HFFc6 (cell line): ENCODE results near the gene ADK. TPM values are rescaled to one million over a fixed set of nuclear protein-coding genes. Genes with fewer than 3 reads are reported as not detected.
A peak's percentile ranks its signal among the peaks of the same experiment; 100 is the strongest.

Experiments
- DNase-seq: peaks from one replicate; pipeline ENCODE4 v3.0.0-alpha.2; 2018
- H3K27ac Mint-ChIP-seq: 2 replicates; pipeline ENCODE4 v1.8.0; 2020; ENCODE audit warnings: mild to moderate bottlenecking, mixed read lengths
- H3K27me3 Mint-ChIP-seq: 2 replicates; pipeline ENCODE4 v1.8.0; 2021; ENCODE audit warnings: mild to moderate bottlenecking, moderate library complexity, mixed read lengths; ENCODE audit not compliant: insufficient read depth
- H3K36me3 Mint-ChIP-seq: 2 replicates; pipeline ENCODE4 v1.8.0; 2021; ENCODE audit warnings: low read depth, mixed read lengths
- H3K4me1 Mint-ChIP-seq: 2 replicates; pipeline ENCODE4 v1.8.0; 2020; ENCODE audit warnings: low read depth, mixed read lengths
- H3K4me3 Mint-ChIP-seq: 2 replicates; pipeline ENCODE4 v1.8.0; 2020; ENCODE audit warnings: mild to moderate bottlenecking, moderate library complexity, mixed read lengths
- H3K9me3 Mint-ChIP-seq: 2 replicates; pipeline ENCODE4 v1.8.0; 2020; ENCODE audit warnings: mild to moderate bottlenecking, mixed read lengths
- CTCF ChIP-seq: fragments of 200-600 bp; sonication (generic); IDR thresholded peaks from 2 replicates; pipeline ENCODE4 v1.5.0; 2021; ENCODE audit warnings: antibody characterized with exemption, mild to moderate bottlenecking
- total RNA-seq, 6 experiments: library from RNA; stranded (reverse); fragmentation: NEBNext Ultra II Directional; extraction: Animal tissue kit (Norgen Biotek cat#: 25700); gene quantifications; 2 replicates in 1 of 6; 3 replicates in 5 of 6; pipeline ENCODE4 v1.2.3, GENCODE V29; 2021

ADK gene
- total RNA-seq, 6 experiments from 2014 or later: 74.1 to 97.6 (median 86.0) TPM

- Mint-ChIP-seq H3K27ac (peak overlapping the region; percentile 7; the same call in 1 of the 2 replicates), H3K27me3 (no peaks in the 10 kb centered on the region), H3K36me3 (peaks cover 12% of the 10 kb centered on the region), H3K4me3 (no peak overlapping the region), H3K9me3 (peaks cover 9% of the 10 kb centered on the region), H3K4me1 (peaks cover 27% of the 10 kb centered on the region)
- no peak for DNase-seq
- TF ChIP-seq CTCF: no peak
These were observed 492.0 kb downstream of the ADK start for GRCh38 chr10:74642901-74643595.

GRCh38 chr10:74643596-74643975 is 492.6 kb downstream of the ADK start:
- Mint-ChIP-seq H3K27me3 (no peaks in the 10 kb centered on the region), H3K36me3 (peaks cover 12% of the 10 kb centered on the region), H3K4me1 (peaks cover 27% of the 10 kb centered on the region), H3K27ac (peak overlapping the region; percentile 7), H3K4me3 (no peak overlapping the region), H3K9me3 (peaks cover 9% of the 10 kb centered on the region)
- TF ChIP-seq CTCF: no peak
- DNase-seq: no peak

- no peak for TF ChIP-seq CTCF
- H3K4me3 Mint-ChIP-seq: no peak overlapping the region
- H3K9me3 Mint-ChIP-seq: peaks cover 9% of the 10 kb centered on the region
- H3K27ac Mint-ChIP-seq: no peak overlapping the region
- no peak for DNase-seq
- H3K27me3 Mint-ChIP-seq: no peaks in the 10 kb centered on the region
- H3K36me3 Mint-ChIP-seq: peaks cover 16% of the 10 kb centered on the region
- peaks cover 26% of the 10 kb centered on the region for H3K4me1 Mint-ChIP-seq
These were observed 493.7 kb downstream of the ADK start for GRCh38 chr10:74644738-74645137.

- H3K4me3 Mint-ChIP-seq: no peak overlapping the region
- peaks cover 9% of the 10 kb centered on the region for H3K9me3 Mint-ChIP-seq
- no peak for DNase-seq
- H3K4me1 Mint-ChIP-seq: peaks cover 17% of the 10 kb centered on the region
- no peak for TF ChIP-seq CTCF
- peaks cover 17% of the 10 kb centered on the region for H3K36me3 Mint-ChIP-seq
- H3K27ac Mint-ChIP-seq: no peak overlapping the region
- no peaks in the 10 kb centered on the region for H3K27me3 Mint-ChIP-seq
These were observed 494.7 kb downstream of the ADK start for GRCh38 chr10:74645692-74646091.

GRCh38 chr10:74650613-74651012 is 499.6 kb downstream of the ADK start:
- DNase-seq: no peak
- no peaks in the 10 kb centered on the region for H3K4me1 Mint-ChIP-seq
- H3K27me3 Mint-ChIP-seq: no peaks in the 10 kb centered on the region
- no peaks in the 10 kb centered on the region for H3K9me3 Mint-ChIP-seq
- no peak for TF ChIP-seq CTCF
- H3K36me3 Mint-ChIP-seq: peaks cover 12% of the 10 kb centered on the region
- no peak overlapping the region for H3K4me3 Mint-ChIP-seq
- no peak overlapping the region for H3K27ac Mint-ChIP-seq
